HG02973 (cell line): Measurements from ENCODE around the gene DSC3.

ENCODE experiments used
- ATAC-seq: cut with Tn5 transposase; IDR thresholded peaks from one replicate; pipeline ENCODE4 v1.9.1; 2021; ENCODE audit warnings: moderate library complexity; ENCODE audit not compliant: unreplicated experiment

DSC3 gene

GRCh38 chr18:31042406-31043181 is at the start of gene DSC3:
Gene DSC3, minus strand, starts transcription at chr18:31042742. Its CDS starts 82 bp downstream, at chr18:31042660.
- ATAC-seq = no peak

GRCh38 chr18:31091350-31091749 is 48.8 kb upstream of the DSC3 start:
- no peak for ATAC-seq

- no peak for ATAC-seq
Measured at GRCh38 chr18:31088532-31088931, 46.0 kb upstream of the DSC3 start.

GRCh38 chr18:31079973-31080372 is 37.4 kb upstream of the DSC3 start:
- ATAC-seq = no peak

- ATAC-seq = no peak
Measured at GRCh38 chr18:31077878-31078277, 35.3 kb upstream of the DSC3 start.

- ATAC-seq = no peak
Measured at GRCh38 chr18:31072175-31072574, 29.6 kb upstream of the DSC3 start.

- ATAC-seq = no peak
Measured at GRCh38 chr18:31070206-31070605, 27.7 kb upstream of the DSC3 start.

GRCh38 chr18:31066266-31066665 is 23.7 kb upstream of the DSC3 start:
- ATAC-seq = no peak

- no peak for ATAC-seq
Measured at GRCh38 chr18:31065036-31065773, 22.7 kb upstream of the DSC3 start.

- ATAC-seq = peak; percentile 74
Measured at GRCh38 chr18:31064130-31064529, 21.6 kb upstream of the DSC3 start.

- ATAC-seq = no peak
Measured at GRCh38 chr18:31061945-31062344, 19.4 kb upstream of the DSC3 start.

- no peak for ATAC-seq
Measured at GRCh38 chr18:31058897-31059296, 16.4 kb upstream of the DSC3 start.

GRCh38 chr18:31057917-31058316 is 15.4 kb upstream of the DSC3 start:
- ATAC-seq = no peak

GRCh38 chr18:31057051-31057450 is 14.5 kb upstream of the DSC3 start:
- ATAC-seq = no peak

GRCh38 chr18:31056296-31056695 is 13.8 kb upstream of the DSC3 start:
- ATAC-seq = no peak

- no peak for ATAC-seq
Measured at GRCh38 chr18:31050635-31051034, 8.1 kb upstream of the DSC3 start.

GRCh38 chr18:31049189-31049588 is 6.6 kb upstream of the DSC3 start:
- no peak for ATAC-seq

GRCh38 chr18:31048216-31048615 is 5.7 kb upstream of the DSC3 start:
- ATAC-seq = no peak

- no peak for ATAC-seq
Measured at GRCh38 chr18:31046916-31047315, 4.4 kb upstream of the DSC3 start.

- ATAC-seq = no peak
Measured at GRCh38 chr18:31045599-31045998, 3.1 kb upstream of the DSC3 start.

- ATAC-seq = no peak
Measured at GRCh38 chr18:31044926-31045325, 2.4 kb upstream of the DSC3 start.

GRCh38 chr18:31043709-31044108 is 1.2 kb upstream of the DSC3 start:
- no peak for ATAC-seq

- ATAC-seq = no peak
Measured at GRCh38 chr18:31042084-31042405, 497 bp downstream of the DSC3 start.
